ENCODE data around the gene ADGRL1. TPM values are rescaled to one million over a fixed set of nuclear protein-coding genes. Genes with fewer than 3 reads are reported as not detected.
A peak's percentile ranks its signal among the peaks of the same experiment; 100 is the strongest.
"Not testable (repeated sequence)": the region's sequence is repeated elsewhere in the genome, so short reads cannot be mapped to it uniquely, and the experiment has no call there.

ADGRL1 gene
- total RNA-seq, 1 experiment from 2014 or later, result 39.3 TPM

DNA sequence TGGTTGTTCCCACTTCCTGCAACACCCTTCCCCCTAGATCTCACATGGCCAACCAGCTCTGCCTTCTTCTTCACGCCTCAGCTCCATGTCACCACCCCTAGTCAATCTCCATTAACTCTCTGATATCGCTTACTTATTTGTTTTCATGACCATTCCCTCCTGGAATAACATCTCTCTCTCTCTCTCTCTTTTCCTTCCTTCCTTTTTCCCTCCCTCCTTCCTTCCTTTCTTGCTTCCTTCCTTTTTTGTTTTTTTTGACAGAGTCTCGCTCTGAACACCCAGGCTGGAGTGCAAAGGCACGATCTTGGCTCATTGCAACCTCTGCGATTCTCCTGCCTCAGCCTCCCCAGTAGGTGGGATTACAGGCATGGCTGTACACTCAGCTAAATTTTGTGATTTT, 44.9 kb upstream of the ADGRL1 start:
- DNase-seq (no peak), ATAC-seq (no peak)
- ChIA-PET POLR2A (ENCODE audit: unreplicated experiment) (no interaction called here), CTCF (no interaction called here)
- Histone ChIP-seq H3K4me1 (ENCODE audit: insufficient read depth, low read length) (peaks cover 5% of the 10 kb centered on the region; the same call in 1 of the 2 replicates), H3K27ac (ENCODE audit: low read length) (no peak overlapping the region), H3K36me3 (ENCODE audit: low read depth, low read length) (no peaks in the 10 kb centered on the region), H4K20me1 (ENCODE audit: low read length) (no peaks in the 10 kb centered on the region), H3F3A (ENCODE audit: low read length, unreplicated experiment) (no peaks in the 10 kb centered on the region), H3K27me3 (ENCODE audit: low read length) (no peaks in the 10 kb centered on the region), H3K4me2 (ENCODE audit: low read length) (no peak overlapping the region), H2AFZ (ENCODE audit: low read length) (no peak overlapping the region), H3K9ac (ENCODE audit: low read length) (no peak overlapping the region), H3K9me3 (ENCODE audit: low read length) (no peaks in the 10 kb centered on the region), H3K4me3 (ENCODE audit: low read length) (no peak overlapping the region), H3K9me2 (replicated peaks; ENCODE audit: low read length) (no peaks in the 10 kb centered on the region), H3K79me2 (ENCODE audit: low read length) (no peaks in the 10 kb centered on the region)
- TF ChIP-seq EZH2phosphoT487 (IDR thresholded peaks at IDR 0.05; ENCODE audit: borderline replicate concordance, low read length) (no peak), EZH2 (IDR thresholded peaks at IDR 0.05; ENCODE audit: low read length, unreplicated experiment) (no peak)
- TF ChIP-seq, protein P1, sequence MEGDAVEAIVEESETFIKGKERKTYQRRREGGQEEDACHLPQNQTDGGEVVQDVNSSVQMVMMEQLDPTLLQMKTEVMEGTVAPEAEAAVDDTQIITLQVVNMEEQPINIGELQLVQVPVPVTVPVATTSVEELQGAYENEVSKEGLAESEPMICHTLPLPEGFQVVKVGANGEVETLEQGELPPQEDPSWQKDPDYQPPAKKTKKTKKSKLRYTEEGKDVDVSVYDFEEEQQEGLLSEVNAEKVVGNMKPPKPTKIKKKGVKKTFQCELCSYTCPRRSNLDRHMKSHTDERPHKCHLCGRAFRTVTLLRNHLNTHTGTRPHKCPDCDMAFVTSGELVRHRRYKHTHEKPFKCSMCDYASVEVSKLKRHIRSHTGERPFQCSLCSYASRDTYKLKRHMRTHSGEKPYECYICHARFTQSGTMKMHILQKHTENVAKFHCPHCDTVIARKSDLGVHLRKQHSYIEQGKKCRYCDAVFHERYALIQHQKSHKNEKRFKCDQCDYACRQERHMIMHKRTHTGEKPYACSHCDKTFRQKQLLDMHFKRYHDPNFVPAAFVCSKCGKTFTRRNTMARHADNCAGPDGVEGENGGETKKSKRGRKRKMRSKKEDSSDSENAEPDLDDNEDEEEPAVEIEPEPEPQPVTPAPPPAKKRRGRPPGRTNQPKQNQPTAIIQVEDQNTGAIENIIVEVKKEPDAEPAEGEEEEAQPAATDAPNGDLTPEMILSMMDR (conservative IDR thresholded peaks at IDR 0.05; ENCODE audit: low read depth, low read length), result no peak
- no TSS peak for BruUV-seq (replicated peaks)
- intact Hi-C loops (cut with micrococcal nuclease), result no loop called here

DNA sequence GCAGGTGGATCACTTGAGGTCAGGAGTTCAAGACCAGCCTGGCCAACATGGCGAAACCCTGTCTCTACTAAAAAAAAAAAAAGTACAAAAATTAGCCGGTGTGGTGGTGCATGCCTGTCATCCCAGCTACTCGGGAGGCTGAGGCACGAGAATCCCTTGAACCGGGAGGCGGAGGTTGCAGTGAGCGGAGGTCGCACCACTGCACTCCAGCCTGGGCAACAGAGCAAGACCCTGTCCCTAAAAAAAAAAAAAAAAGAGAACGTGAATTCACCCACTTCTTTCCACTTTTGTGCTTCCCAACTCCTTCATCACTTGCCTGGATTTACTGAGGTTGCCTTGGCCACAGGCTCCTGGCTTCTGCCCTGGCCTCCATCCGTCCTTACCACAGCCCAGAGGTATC, 44.3 kb upstream of the ADGRL1 start:
- ATAC-seq; H3K4me3 ChIP-seq (ENCODE audit: low read length); H3K9me3 ChIP-seq (ENCODE audit: low read length); intact Hi-C loops (cut with micrococcal nuclease); H4K20me1 ChIP-seq (ENCODE audit: low read length); H2AFZ ChIP-seq (ENCODE audit: low read length); H3K27ac ChIP-seq (ENCODE audit: low read length); CTCF ChIA-PET; H3K36me3 ChIP-seq (ENCODE audit: low read depth, low read length); H3K4me2 ChIP-seq (ENCODE audit: low read length); H3K9me2 ChIP-seq (replicated peaks; ENCODE audit: low read length); H3F3A ChIP-seq (ENCODE audit: low read length, unreplicated experiment); H3K27me3 ChIP-seq (ENCODE audit: low read length); H3K4me1 ChIP-seq (ENCODE audit: insufficient read depth, low read length); DNase-seq; H3K79me2 ChIP-seq (ENCODE audit: low read length); POLR2A ChIA-PET (ENCODE audit: unreplicated experiment); H3K9ac ChIP-seq (ENCODE audit: low read length); BruUV-seq (replicated peaks): not testable (repeated sequence)

DNA sequence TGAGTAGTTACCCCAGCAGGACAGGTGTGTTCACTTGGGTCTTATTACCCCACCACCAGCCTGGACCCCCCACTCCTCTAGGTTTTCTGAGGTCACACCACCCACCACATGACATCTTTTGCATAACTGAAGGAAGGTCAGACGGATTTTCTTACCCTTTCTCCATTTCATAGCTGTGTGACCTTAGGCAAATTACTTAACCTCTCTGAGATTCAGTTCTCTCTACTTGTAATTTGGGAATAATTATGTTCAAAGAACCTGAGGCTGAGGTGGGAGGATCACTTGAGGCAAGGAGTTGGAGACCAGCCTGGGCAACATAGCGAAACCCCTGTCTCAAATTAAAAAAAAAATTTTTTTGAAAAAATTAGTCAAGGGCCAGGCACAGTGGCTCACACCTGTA, 43.9 kb upstream of the ADGRL1 start:
- H3K9ac ChIP-seq (ENCODE audit: low read length); intact Hi-C loops (cut with micrococcal nuclease); H3K9me2 ChIP-seq (replicated peaks; ENCODE audit: low read length); H3K4me1 ChIP-seq (ENCODE audit: insufficient read depth, low read length); H3K79me2 ChIP-seq (ENCODE audit: low read length); POLR2A ChIA-PET (ENCODE audit: unreplicated experiment); H3F3A ChIP-seq (ENCODE audit: low read length, unreplicated experiment); H3K9me3 ChIP-seq (ENCODE audit: low read length); ATAC-seq; BruUV-seq (replicated peaks); H3K27me3 ChIP-seq (ENCODE audit: low read length); H3K36me3 ChIP-seq (ENCODE audit: low read depth, low read length); H4K20me1 ChIP-seq (ENCODE audit: low read length); H3K4me2 ChIP-seq (ENCODE audit: low read length); CTCF ChIA-PET; H3K27ac ChIP-seq (ENCODE audit: low read length); DNase-seq; H3K4me3 ChIP-seq (ENCODE audit: low read length); H2AFZ ChIP-seq (ENCODE audit: low read length): not testable (repeated sequence)

DNA sequence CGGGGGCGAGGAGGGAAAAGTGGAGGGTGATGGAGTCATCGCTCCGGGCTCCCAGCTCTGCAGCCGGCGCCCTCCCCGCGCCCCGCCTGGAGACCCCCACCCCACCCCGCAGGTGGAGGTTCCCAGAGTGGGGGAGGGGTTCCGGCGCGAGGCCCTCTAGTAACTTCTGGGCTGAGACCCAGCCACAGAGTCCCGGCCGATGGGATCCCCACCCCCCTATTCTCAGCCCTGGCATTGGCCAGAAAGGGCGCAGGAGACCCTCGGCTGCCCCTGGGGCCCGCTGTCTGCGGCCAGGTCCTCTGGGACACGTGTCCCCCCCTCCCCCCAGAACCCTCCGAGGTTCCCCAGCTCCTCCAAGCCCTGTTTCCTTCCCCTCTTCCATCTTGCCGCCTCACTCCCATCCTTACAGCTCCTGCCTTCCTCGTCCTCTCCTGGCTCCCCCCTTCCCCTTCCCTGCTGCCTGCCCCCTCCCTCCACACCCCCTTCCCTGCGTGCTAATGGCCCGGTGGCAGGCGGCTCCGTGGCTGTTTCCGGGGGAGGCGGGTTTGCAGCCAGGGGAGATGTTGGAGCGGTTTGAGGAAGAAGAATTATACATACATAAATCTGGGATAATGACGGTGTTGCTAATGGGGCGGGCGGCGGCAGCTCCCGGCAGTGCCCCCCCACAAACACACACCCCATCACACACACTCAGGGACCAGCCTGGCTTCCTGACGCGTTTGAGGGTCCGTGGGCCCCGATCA, 43.2 kb upstream of the ADGRL1 start:
- Histone ChIP-seq H3K9ac (ENCODE audit: low read length) (peak overlapping the region; percentile 70), H3K4me3 (ENCODE audit: low read length) (peak overlapping the region; percentile 62), H3K4me2 (ENCODE audit: low read length) (peak overlapping the region; percentile 88), H2AFZ (ENCODE audit: low read length) (peak overlapping the region; percentile 82)
- H4K20me1 ChIP-seq (ENCODE audit: low read length); H3K36me3 ChIP-seq (ENCODE audit: low read depth, low read length); H3K9me3 ChIP-seq (ENCODE audit: low read length); intact Hi-C loops (cut with micrococcal nuclease); H3F3A ChIP-seq (ENCODE audit: low read length, unreplicated experiment); H3K27ac ChIP-seq (ENCODE audit: low read length); H3K79me2 ChIP-seq (ENCODE audit: low read length); POLR2A ChIA-PET (ENCODE audit: unreplicated experiment); H3K9me2 ChIP-seq (replicated peaks; ENCODE audit: low read length); H3K4me1 ChIP-seq (ENCODE audit: insufficient read depth, low read length); DNase-seq; CTCF ChIA-PET; H3K27me3 ChIP-seq (ENCODE audit: low read length): not testable (repeated sequence)
- BruUV-seq (replicated peaks), result TSS peak; percentile 37
- ATAC-seq, result peak; percentile 48
